Measurements from ENCODE around the gene FKBP6. TPM values are rescaled to one million over a fixed set of nuclear protein-coding genes. Genes with fewer than 3 reads are reported as not detected.
A peak's percentile ranks its signal among the peaks of the same experiment; 100 is the strongest.
"Not testable (repeated sequence)": the region's sequence is repeated elsewhere in the genome, so short reads cannot be mapped to it uniquely, and the experiment has no call there.

FKBP6 gene, protein sequence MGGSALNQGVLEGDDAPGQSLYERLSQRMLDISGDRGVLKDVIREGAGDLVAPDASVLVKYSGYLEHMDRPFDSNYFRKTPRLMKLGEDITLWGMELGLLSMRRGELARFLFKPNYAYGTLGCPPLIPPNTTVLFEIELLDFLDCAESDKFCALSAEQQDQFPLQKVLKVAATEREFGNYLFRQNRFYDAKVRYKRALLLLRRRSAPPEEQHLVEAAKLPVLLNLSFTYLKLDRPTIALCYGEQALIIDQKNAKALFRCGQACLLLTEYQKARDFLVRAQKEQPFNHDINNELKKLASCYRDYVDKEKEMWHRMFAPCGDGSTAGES
- total RNA-seq: not detected
- long read RNA-seq: 0 reads

DNA sequence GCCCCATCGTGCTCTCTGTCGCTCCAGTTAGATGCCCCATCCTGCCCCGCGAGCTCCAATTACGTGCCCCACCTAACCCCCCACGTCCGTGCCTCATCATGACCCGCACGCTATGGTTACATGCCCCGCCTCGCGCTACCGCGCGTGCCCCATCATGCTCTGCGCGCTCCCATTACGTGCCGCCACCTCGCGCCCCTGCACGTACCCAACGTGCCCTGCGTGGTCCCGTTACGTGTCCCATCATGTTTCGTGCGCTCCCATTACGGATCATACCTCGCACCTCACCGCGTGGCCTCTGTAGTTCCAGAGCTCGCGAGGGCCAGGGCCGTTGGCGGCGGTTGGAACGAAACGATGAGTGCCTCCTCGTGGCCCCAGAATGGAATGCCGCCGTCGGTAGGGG, at the start of gene FKBP6, which contains the start of gene TRIM50:
Gene FKBP6 (plus strand): TSS at position 240 of the 400 bp plus-strand sequence. CDS start 268 bp downstream, outside the sequence.
Gene TRIM50 (minus strand): TSS at position 161 of the 400 bp plus-strand sequence. CDS start 3,295 bp downstream, outside the sequence.
- ATAC-seq; intact Hi-C loops (cut with DNase I); DNase-seq (ENCODE audit: missing footprints): not testable (repeated sequence)

DNA sequence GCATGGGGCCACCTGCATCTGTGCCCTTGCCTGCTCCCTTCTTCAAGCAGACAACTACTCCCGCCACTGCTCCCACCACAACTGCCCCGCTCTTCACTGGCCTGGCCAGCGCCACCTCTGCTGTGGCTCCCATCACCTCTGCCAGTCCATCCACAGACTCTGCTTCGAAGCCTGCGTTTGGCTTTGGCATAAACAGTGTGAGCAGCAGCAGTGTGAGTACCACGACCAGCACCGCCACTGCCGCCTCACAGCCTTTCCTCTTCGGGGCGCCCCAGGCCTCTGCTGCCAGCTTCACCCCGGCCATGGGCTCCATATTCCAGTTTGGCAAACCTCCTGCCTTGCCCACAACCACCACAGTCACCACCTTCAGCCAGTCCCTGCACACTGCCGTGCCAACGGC, 30.7 kb upstream of the FKBP6 start:
- DNase-seq (ENCODE audit: missing footprints); intact Hi-C loops (cut with DNase I); ATAC-seq: not testable (repeated sequence)

DNA sequence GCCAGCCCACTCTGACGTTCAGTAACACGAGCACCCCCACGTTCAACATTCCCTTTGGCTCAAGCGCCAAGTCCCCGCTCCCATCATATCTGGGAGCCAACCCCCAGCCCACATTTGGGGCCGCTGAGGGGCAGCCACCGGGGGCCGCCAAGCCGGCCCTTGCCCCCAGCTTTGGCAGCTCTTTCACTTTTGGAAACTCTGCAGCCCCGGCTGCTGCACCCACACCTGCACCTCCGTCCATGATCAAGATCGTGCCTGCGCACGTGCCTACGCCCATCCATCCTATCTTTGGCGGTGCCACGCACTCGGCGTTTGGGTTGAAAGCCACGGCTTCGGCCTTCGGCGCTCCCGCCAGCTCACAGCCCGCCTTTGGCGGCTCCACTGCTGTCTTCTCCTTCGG, 30.3 kb upstream of the FKBP6 start:
- DNase-seq (ENCODE audit: missing footprints); intact Hi-C loops (cut with DNase I); ATAC-seq: not testable (repeated sequence)

DNA sequence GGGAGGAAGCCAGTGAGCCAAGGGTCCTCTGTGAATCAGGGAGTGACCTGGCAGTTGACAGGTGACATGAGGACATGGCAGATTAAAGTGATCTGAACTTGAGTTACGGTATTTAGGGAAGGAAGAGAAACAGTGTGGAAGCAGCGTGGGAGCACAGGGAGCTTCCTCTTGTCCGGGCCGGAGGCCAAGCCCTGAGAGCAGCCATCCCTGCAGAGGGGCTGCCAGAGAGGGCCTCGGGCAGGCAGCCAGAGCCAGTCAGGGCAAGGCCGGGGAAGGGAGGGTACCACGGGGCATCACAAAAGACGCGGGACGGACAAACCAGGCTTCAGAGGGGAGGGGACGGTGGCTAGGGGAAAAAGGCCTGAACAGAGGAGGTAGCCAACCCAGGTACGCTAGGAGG, 28.1 kb upstream of the FKBP6 start:
- ATAC-seq: peak; percentile 50

DNA sequence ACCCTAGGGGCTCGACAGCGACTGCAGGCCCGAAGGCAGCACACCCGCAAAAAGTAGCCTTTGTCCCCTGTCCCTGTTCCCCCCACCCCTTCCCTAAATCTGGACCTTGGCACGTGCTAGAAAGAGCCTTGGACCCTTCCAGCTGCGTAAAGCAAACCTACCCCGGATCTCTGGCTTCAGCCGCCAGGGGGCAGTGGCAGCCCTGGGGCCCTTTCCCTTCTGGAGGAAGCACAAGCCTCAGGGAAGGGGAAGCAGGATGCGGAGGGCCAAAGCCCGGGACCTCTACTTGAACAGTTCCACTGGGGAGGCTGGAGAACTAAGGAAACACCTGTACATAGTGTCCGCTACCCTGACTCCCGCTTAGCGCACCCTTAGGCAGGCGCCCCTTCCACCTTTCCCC, 26.9 kb upstream of the FKBP6 start:
- DNase-seq (ENCODE audit: missing footprints); ATAC-seq; intact Hi-C loops (cut with DNase I): not testable (repeated sequence)

More for the DNA sequence above, 28.1 kb upstream of the FKBP6 start:
- DNase-seq (ENCODE audit: missing footprints); intact Hi-C loops (cut with DNase I): not testable (repeated sequence)

DNA sequence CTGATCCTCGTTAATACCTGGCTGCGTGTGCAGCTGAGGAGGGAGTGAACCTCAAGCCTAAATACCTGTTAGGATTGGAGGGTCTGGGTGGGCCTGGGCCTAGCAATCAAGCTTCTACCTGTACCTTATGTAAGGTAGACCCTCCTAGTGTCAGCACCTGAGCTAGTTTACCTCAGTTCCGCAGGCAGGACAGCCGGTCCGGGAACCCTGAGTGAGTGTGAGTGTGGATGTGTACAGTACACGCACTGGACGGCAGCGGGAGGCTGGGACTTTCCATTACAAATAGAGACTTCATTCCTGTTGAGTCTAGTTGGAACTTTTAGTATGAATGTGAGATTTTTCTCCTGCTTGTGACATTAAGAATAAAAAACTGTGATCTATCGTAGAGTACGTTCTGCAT, 25.1 kb upstream of the FKBP6 start:
- intact Hi-C loops (cut with DNase I); DNase-seq (ENCODE audit: missing footprints); ATAC-seq: not testable (repeated sequence)

DNA sequence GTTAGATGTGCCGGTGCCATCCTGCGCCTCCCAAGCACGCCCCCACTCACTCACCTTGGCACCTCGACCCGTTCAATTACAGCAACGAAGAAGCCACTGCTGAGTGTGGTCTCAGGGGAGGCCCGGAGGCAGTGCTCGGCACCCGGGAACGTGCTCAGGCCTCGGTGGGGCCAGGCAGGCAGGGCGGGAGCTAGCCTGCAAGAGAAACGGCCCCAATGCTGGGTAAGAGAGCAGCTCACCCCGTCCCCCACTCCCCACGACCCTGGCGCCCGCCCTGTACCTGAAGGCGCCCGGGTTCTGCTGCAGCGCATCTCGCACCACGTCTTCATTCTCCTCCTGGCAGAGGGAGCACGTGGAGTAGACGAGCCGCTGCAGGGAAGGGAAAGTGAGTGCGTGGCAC, 24.4 kb upstream of the FKBP6 start:
- ATAC-seq (no peak), DNase-seq (ENCODE audit: missing footprints) (no peak)

DNA sequence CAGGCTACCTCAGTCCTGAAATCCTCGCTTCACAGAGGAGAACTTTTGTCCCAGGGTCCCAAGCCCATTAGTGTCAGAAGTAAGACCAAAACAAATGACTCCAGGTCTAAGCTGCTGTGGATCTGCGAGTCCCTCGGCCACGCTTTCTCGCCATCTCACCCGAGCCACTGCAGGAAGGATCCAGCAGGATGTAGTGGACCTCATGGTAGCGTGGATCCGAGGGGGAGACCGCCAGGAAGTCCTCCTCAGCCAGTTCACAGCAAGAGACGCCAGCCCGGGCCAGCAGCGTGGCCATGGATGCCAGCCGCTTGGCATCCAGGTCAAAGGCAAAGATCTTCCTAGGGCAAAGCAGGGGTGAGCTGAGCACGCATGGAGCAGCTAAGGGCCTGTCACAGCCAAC, 23.9 kb upstream of the FKBP6 start:
- intact Hi-C loops (cut with DNase I): no loop called here
- no peak for ATAC-seq

More for the DNA sequence above, 24.4 kb upstream of the FKBP6 start:
- intact Hi-C loops (cut with DNase I): no loop called here

DNA sequence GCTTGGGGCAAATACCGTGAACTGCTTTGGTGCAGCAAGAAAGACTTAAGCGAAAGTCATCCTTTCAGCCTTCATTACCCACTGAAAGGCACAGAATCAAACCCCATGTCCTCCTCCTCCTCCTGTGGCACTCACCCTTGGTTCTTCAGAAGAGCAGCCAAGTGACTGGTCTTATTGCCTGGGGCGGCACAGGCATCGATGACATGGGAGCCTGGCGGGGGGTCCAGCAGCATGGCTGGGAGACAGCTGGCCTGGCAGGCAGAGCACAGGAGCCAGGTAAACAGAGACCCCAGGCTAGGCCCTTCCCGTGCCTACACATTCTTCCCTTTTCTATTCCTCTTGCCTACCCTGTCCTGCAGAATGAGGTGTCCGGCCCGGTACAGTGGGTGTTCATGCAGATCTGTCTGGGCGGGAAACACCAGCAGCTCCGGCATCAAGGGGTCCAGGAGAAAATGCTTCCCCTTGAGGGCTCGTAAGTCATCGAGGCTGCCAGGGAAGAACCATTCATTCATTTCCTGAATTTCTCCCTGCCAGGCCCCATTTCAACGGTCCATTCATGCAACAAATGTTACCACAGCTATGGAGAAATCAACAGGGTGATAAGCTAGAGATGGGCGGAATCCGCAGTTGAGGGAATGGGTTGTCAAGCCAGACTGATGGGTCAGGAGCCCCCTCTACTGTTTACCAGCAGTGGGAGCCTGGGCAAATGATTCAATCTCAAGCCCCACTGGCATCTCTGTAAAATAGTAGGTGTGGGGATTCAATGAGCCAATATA, 23.2 kb upstream of the FKBP6 start:
- intact Hi-C loops (cut with DNase I); DNase-seq (ENCODE audit: missing footprints); ATAC-seq: not testable (repeated sequence)

More for the DNA sequence above, 23.9 kb upstream of the FKBP6 start:
- no peak for DNase-seq (ENCODE audit: missing footprints)

DNA sequence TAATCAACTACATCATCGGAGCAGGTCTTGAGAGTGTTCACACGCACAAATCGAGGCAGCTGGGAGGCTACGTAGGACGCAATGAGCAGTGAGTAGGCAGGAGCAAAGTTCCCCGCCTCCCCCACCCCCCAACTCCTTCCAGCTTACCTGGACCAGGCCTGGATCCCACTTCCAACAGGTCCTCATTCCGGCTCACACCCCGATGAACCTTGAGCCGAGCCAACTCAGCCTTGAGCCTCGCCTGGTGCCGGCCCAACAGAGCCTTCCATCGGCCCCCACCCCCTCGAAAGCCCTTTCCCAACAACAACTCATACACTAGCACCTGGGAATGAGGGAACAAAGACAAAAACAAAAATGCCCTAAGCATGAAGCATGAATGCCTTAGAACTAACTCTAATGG, 20.5 kb upstream of the FKBP6 start:
- intact Hi-C loops (cut with DNase I): no loop called here
- ATAC-seq (no peak), DNase-seq (ENCODE audit: missing footprints) (no peak)

DNA sequence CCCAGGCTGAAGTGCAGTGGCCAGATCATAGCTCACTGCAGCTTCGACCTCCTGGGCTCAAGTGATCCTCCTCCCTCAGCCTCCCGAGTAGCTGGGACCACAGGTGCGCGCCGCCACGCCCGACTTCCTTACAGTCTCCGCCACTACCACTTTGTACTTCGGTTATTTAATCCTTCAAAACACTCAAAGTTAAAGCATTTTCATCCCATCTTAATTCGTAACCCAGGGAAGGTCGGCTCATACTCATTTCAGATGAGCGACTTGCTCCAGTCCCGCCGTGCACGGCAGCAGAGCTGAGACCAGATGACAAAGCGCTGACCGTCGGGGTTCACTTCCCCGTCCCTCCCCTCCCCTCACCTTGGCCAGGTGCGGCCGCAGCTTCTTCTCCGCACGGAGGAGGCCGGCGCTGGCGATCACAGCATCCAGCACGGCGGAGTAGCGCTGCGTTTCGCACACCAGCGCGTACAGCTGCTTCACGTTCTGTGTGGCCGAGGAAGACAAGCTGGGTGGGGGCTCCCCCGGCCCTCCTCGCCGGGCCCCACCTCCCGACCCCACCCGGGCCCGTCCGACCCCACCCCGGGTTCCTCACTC, 19.8 kb upstream of the FKBP6 start:
- intact Hi-C loops (cut with DNase I): no loop called here
- no peak for ATAC-seq

DNA sequence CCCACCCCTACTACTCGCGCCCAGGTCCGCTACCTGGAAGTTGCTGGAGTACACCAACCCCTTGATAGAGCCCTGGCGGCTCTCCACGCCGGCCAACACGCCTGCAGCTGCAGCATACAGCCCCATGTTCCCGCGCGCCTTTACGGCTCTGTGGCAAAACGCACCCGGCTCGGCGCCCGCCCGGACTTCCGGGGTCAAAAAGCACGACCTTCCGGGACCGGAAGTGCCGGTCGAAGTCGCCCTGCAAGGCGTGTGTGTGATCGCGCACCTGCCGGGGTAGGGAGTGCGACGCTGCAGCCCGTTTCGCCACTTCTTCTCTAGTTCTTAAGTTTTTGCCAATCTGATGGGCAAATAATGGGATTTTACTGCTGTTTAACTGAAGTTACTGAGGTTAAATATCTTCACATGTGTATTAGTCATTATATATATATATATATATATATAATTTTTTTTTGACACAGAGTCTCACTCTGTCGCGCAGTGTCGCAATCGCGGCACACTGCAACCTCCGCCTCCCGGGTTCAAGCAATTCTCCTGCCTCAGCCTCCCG, 19.2 kb upstream of the FKBP6 start, which contains the start of gene NSUN5:
Gene NSUN5 (minus strand): TSS at position 162 of the 550 bp plus-strand sequence. CDS start 36 bp downstream, at position 126.
- DNase-seq (ENCODE audit: missing footprints) (peak; percentile 96), ATAC-seq (peak; percentile 87)
- intact Hi-C loops (cut with DNase I): no loop called here

More for the DNA sequence above, 19.8 kb upstream of the FKBP6 start:
- no peak for DNase-seq (ENCODE audit: missing footprints)

DNA sequence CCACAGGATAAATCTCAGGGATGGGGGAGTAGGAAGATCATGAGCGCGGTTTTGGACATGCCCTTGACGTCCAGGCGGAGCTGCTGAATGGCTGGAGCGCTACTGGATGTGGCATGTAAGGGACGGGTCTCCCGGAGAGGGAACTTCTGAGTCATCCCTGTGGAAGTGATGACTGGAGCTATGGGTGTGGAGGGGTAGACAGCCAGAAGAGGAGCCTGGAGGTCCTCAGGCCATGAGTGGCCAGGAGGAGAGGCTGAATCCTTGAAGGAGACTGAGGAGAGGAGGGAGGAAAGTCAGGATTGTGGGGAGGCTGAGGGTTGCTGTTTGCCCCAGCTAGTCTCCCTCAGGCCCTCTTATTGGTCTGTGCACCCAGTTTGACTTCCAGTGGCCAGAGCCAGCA, 16.5 kb upstream of the FKBP6 start:
- intact Hi-C loops (cut with DNase I); ATAC-seq: not testable (repeated sequence)

DNA sequence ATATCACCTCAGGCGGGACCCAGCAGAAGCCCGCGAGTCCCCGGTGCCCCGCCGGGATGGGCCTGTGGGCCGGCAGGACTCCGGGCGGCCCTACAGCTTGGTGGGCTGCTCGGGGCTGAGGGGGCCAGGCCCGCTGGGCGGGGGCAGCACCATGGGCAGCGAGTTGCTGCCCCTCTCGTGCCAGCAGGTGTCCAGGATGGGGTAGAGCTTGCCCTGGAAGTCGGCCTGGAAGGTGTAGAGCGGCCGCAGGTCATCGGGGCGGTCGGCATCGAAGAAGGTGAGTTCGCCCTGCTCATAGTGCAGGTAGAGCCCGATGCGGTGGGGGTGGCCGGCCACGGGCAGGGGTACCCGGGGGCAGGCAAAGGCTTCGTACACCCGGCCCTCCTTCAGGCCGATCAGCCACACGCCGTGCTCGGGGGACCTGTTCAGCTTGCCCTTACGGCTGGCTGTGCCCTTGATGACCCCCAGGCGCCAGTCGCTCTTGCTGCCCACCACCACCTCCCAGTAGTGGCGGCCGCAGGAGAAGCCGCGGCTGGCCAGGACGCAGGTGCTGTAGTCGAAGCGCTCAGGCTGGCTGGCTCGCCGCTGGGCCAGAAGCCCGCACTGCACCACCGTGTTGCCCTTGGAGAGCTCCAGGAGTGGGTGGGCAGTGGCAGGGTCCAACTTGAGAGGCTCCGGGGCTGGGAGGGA, 15.0 kb upstream of the FKBP6 start:
- DNase-seq (ENCODE audit: missing footprints) (no peak), ATAC-seq (no peak)
- intact Hi-C loops (cut with DNase I): no loop called here

More for the DNA sequence above, 16.5 kb upstream of the FKBP6 start:
- not testable (repeated sequence) for DNase-seq (ENCODE audit: missing footprints)

DNA sequence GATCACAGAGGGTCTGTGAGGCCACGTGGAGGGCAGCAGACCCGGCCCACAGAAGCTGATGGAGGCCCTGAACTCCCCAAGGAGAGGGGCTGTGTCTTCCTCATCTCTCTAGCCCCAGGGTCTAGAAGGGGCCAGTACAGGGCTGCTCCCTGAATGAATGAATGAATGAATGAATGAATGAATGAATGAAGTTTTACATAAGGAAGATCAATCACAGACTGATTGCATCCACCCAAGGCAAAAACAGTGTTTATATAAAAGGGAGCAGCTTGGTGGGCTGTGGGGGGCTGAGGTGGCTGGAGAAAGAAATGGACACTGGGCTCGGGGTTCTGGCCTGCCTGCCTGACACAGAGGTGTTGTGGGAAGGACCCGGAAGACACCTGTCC, 14.4 kb upstream of the FKBP6 start:
- ATAC-seq (no peak), DNase-seq (ENCODE audit: missing footprints) (no peak)
- intact Hi-C loops (cut with DNase I): no loop called here

DNA sequence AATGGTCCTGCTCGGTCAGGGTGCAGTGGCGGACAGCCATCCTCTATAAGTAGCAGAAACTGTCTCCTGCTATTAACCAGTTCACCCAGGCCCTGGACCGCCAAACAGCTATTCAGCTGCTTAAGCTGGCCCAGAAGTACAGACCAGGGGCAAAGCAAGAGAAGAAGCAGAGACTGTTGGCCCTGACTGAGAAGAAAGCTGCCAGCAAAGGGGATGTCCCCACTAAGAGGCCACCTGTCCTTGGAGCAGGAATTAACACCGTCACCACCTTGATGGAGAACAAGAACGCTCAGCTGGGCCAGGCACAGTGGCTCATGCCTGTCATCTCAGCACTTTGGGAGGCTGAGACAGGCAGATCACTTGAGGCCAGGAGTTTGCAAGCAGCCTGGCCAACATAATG, 13.7 kb upstream of the FKBP6 start:
- DNase-seq (ENCODE audit: missing footprints): no peak
- intact Hi-C loops (cut with DNase I): no loop called here
- ATAC-seq: no peak

DNA sequence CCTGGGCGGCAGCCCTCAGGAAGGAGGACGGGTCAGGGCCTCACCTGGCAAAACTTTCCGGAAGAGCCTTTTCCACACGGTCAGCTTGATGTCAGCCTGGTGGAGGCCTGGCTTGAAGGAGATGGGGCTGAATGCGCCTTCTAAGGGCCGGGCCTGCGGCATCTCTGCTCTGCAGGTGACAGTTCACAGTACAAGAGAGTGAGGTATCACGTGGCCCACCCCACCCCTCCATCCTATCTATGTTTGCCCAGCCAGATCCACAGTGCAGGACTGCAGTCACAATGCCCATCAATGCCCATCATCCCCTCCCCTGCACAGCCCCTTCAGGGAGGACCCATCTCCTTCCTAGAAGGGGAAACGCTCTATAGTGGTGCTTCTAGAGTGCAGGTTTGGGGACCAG, 11.4 kb upstream of the FKBP6 start:
- DNase-seq (ENCODE audit: missing footprints) (no peak), ATAC-seq (no peak)
- intact Hi-C loops (cut with DNase I): no loop called here

DNA sequence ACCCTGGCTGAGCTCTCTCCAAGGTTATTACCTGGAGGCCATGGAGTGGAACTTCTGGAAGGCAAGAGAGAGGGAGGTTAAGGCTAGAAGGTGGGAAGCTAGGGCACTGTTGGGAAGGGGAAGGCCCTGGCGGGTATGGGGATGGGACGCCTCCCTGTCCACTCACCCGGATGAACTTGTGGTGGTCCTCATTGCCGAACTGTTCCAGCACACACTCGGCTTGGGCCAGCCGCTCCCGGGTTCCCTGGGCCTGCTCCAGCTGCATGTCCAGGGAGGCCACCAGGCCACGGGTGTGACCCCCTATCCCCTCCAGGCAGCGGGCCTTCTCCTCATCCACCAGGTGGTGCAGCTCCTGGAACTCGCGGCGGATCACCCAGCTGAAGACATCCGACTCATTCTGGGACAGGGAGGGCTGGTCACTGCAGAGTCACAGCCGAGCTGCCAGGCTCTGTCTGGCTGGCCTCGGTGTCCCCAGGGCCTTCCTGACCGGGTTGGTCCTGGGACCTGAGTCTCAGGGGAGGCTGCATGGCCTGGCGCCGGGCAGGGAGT, 9.2 kb upstream of the FKBP6 start:
- ATAC-seq: not testable (repeated sequence)

More for the DNA sequence above, 9.2 kb upstream of the FKBP6 start:
- intact Hi-C loops (cut with DNase I); DNase-seq (ENCODE audit: missing footprints): not testable (repeated sequence)
